HCT116 (cell line): ENCODE measurements around the gene ARL14.

Experiments used
- CEBPB ChIP-seq: IDR thresholded peaks from 2 replicates; pipeline ENCODE4 v1.6.1; 2012; ENCODE audit warnings: low read depth
- POLR2AphosphoS5 ChIP-seq: IDR thresholded peaks from 2 replicates; pipeline ENCODE4 v1.6.1; 2011; ENCODE audit warnings: mild to moderate bottlenecking, low read depth, low read length, moderate library complexity

DNA sequence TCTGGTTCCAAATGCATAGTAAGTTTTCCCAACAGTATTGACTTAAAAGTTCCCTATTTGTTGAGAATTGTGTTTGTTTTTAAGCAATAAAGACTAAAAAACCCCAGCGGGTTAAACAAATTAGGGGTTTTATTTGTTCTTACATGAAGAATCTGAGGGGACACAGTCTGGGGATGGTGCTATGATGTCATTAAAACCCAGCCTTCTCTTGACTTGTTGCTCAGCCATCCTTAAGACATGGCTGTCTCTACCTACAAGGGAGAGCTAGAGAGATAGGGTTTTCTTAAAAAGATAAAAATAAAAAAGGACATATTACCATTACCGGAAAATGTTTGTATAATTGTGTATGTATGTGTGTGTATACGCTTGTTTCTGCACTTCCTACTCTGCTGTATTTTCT lies 11.7 kb upstream of the ARL14 start:
- TF ChIP-seq POLR2AphosphoS5 (no peak), CEBPB (no peak)
